Measurements from ENCODE around the gene LOXHD1.

LOXHD1 gene

GRCh38 chr18:46436621-46437020 lies 220.4 kb downstream of the LOXHD1 start:
- no peak overlapping the region for H3K4me2 ChIP-seq (ENCODE audit: low read length)
- H4K8ac ChIP-seq (ENCODE audit: low read depth, low read length) = no peak overlapping the region
- H3K9ac ChIP-seq (ENCODE audit: low read length) = no peak overlapping the region
- H3K79me1 ChIP-seq (ENCODE audit: low read length) = no peaks in the 10 kb centered on the region
- no CpG with 5 or more reads among the region's 2 CpGs for WGBS (ENCODE audit: extremely low coverage, insufficient coverage, insufficient read length)
- H3K27me3 ChIP-seq (ENCODE audit: insufficient read depth, low read length) = no peaks in the 10 kb centered on the region
- DNase-seq = no peak
- H2BK120ac ChIP-seq (ENCODE audit: insufficient read depth, low read length, poor library complexity) = no peak overlapping the region
- no peak overlapping the region for H3K4me3 ChIP-seq (ENCODE audit: low read depth, low read length)
- no peak overlapping the region for H2AK5ac ChIP-seq (ENCODE audit: low read length)
- H3K79me2 ChIP-seq (ENCODE audit: control insufficient read depth, insufficient read depth, low read length, poor library complexity) = no peaks in the 10 kb centered on the region
- peaks cover under 1 to 13% of the 10 kb centered on the region in 2 experiments for H3K4me1 ChIP-seq (ENCODE audit: control insufficient read depth in 1 of 2, insufficient read depth in 2 of 2, low read length in 2 of 2)
- H2BK12ac ChIP-seq (ENCODE audit: low read length) = no peak overlapping the region
- no peaks in the 10 kb centered on the region for H3K36me3 ChIP-seq (ENCODE audit: control insufficient read depth in 1 of 2, insufficient read depth in 2 of 2, low read length in 2 of 2)
- no peak overlapping the region for H3K27ac ChIP-seq (ENCODE audit: low read depth, low read length)
- H3K4ac ChIP-seq (ENCODE audit: low read depth, low read length) = no peak overlapping the region
- no peak overlapping the region for H3K14ac ChIP-seq (ENCODE audit: low read length)
- H2AFZ ChIP-seq (ENCODE audit: insufficient read depth, low read length, poor library complexity) = no peak overlapping the region
- no peak overlapping the region for H3K18ac ChIP-seq (ENCODE audit: low read length)
- no peak overlapping the region for H4K12ac ChIP-seq (ENCODE audit: low read depth, low read length)
- peaks cover 3% of the 10 kb centered on the region for H3K9me3 ChIP-seq (ENCODE audit: insufficient read depth, low read depth, low read length)
- no peak overlapping the region for H4K91ac ChIP-seq (ENCODE audit: low read depth, low read length)
- no peak overlapping the region for H2BK5ac ChIP-seq (ENCODE audit: low read depth, low read length, poor library complexity)
- no peak overlapping the region for H3K23ac ChIP-seq (ENCODE audit: low read length)

- Histone ChIP-seq H3K4me3 (ENCODE audit: low read depth, low read length) (no peak overlapping the region), H2AFZ (ENCODE audit: insufficient read depth, low read length, poor library complexity) (no peak overlapping the region), H2AK5ac (ENCODE audit: low read length) (no peak overlapping the region), H3K79me1 (ENCODE audit: low read length) (no peaks in the 10 kb centered on the region), H3K27me3 (ENCODE audit: insufficient read depth, low read length) (no peaks in the 10 kb centered on the region), H4K12ac (ENCODE audit: low read depth, low read length) (no peak overlapping the region), H2BK12ac (ENCODE audit: low read length) (no peak overlapping the region), H4K91ac (ENCODE audit: low read depth, low read length) (no peak overlapping the region), H2BK120ac (ENCODE audit: insufficient read depth, low read length, poor library complexity) (no peak overlapping the region), H3K27ac (ENCODE audit: low read depth, low read length) (no peak overlapping the region), H3K18ac (ENCODE audit: low read length) (no peak overlapping the region), H3K9me3 (ENCODE audit: insufficient read depth, low read depth, low read length) (peaks cover 3% of the 10 kb centered on the region), H3K79me2 (ENCODE audit: control insufficient read depth, insufficient read depth, low read length, poor library complexity) (no peaks in the 10 kb centered on the region), H3K14ac (ENCODE audit: low read length) (no peak overlapping the region), H3K36me3 (ENCODE audit: control insufficient read depth in 1 of 2, insufficient read depth in 2 of 2, low read length in 2 of 2) (no peaks in the 10 kb centered on the region), H3K23ac (ENCODE audit: low read length) (no peak overlapping the region), H3K9ac (ENCODE audit: low read length) (no peak overlapping the region), H3K4me2 (ENCODE audit: low read length) (no peak overlapping the region), H4K8ac (ENCODE audit: low read depth, low read length) (no peak overlapping the region), H3K4me1 (ENCODE audit: control insufficient read depth in 1 of 2, insufficient read depth in 2 of 2, low read length in 2 of 2) (peaks cover 5 to 16% of the 10 kb centered on the region in 2 experiments), H2BK5ac (ENCODE audit: low read depth, low read length, poor library complexity) (no peak overlapping the region), H3K4ac (ENCODE audit: low read depth, low read length) (no peak overlapping the region)
- no CpG with 5 or more reads among the region's 9 CpGs for whole genome bisulfite sequencing (ENCODE audit: extremely low coverage, insufficient coverage, insufficient read length)
- DNase-seq = no peak
These were observed 222.0 kb downstream of the LOXHD1 start for GRCh38 chr18:46435031-46435430.

GRCh38 chr18:46434629-46435028 lies 222.4 kb downstream of the LOXHD1 start:
- WGBS (ENCODE audit: extremely low coverage, insufficient coverage, insufficient read length) = no CpG with 5 or more reads among the region's 3 CpGs
- H3K4me2 ChIP-seq (ENCODE audit: low read length) = no peak overlapping the region
- no peak overlapping the region for H3K4me3 ChIP-seq (ENCODE audit: low read depth, low read length)

GRCh38 chr18:46433121-46433826 lies 223.7 kb downstream of the LOXHD1 start:
- Histone ChIP-seq H4K8ac (ENCODE audit: low read depth, low read length) (no peak overlapping the region), H3K79me1 (ENCODE audit: low read length) (no peaks in the 10 kb centered on the region), H4K91ac (ENCODE audit: low read depth, low read length) (no peak overlapping the region), H3K27me3 (ENCODE audit: insufficient read depth, low read length) (no peaks in the 10 kb centered on the region), H3K4ac (ENCODE audit: low read depth, low read length) (no peak overlapping the region), H3K27ac (ENCODE audit: low read depth, low read length) (no peak overlapping the region), H4K12ac (ENCODE audit: low read depth, low read length) (no peak overlapping the region), H3K4me3 (ENCODE audit: low read depth, low read length) (no peak overlapping the region), H3K23ac (ENCODE audit: low read length) (no peak overlapping the region), H3K9me3 (ENCODE audit: insufficient read depth, low read depth, low read length) (no peaks in the 10 kb centered on the region), H3K36me3 (ENCODE audit: control insufficient read depth in 1 of 2, insufficient read depth in 2 of 2, low read length in 2 of 2) (no peaks in the 10 kb centered on the region), H3K79me2 (ENCODE audit: control insufficient read depth, insufficient read depth, low read length, poor library complexity) (no peaks in the 10 kb centered on the region), H2AK5ac (ENCODE audit: low read length) (no peak overlapping the region), H3K18ac (ENCODE audit: low read length) (no peak overlapping the region), H2AFZ (ENCODE audit: insufficient read depth, low read length, poor library complexity) (no peak overlapping the region), H2BK120ac (ENCODE audit: insufficient read depth, low read length, poor library complexity) (no peak overlapping the region), H3K4me2 (ENCODE audit: low read length) (no peak overlapping the region), H2BK5ac (ENCODE audit: low read depth, low read length, poor library complexity) (no peak overlapping the region), H3K14ac (ENCODE audit: low read length) (no peak overlapping the region), H2BK12ac (ENCODE audit: low read length) (no peak overlapping the region), H3K4me1 (ENCODE audit: control insufficient read depth in 1 of 2, insufficient read depth in 2 of 2, low read length in 2 of 2) (peaks cover 5 to 16% of the 10 kb centered on the region in 2 experiments), H3K9ac (ENCODE audit: low read length) (no peak overlapping the region)
- WGBS (ENCODE audit: extremely low coverage, insufficient coverage, insufficient read length) = no CpG with 5 or more reads among the region's 35 CpGs
- no peak for DNase-seq

More at GRCh38 chr18:46434629-46435028, 222.4 kb downstream of the LOXHD1 start:
- Histone ChIP-seq H3K79me2 (ENCODE audit: control insufficient read depth, insufficient read depth, low read length, poor library complexity) (no peaks in the 10 kb centered on the region), H3K4me1 (ENCODE audit: control insufficient read depth in 1 of 2, insufficient read depth in 2 of 2, low read length in 2 of 2) (peaks cover 5 to 16% of the 10 kb centered on the region in 2 experiments), H3K9ac (ENCODE audit: low read length) (no peak overlapping the region), H3K4ac (ENCODE audit: low read depth, low read length) (no peak overlapping the region), H3K18ac (ENCODE audit: low read length) (no peak overlapping the region), H2BK12ac (ENCODE audit: low read length) (no peak overlapping the region), H2AK5ac (ENCODE audit: low read length) (no peak overlapping the region), H4K12ac (ENCODE audit: low read depth, low read length) (no peak overlapping the region), H2BK5ac (ENCODE audit: low read depth, low read length, poor library complexity) (no peak overlapping the region), H3K27me3 (ENCODE audit: insufficient read depth, low read length) (no peaks in the 10 kb centered on the region), H4K91ac (ENCODE audit: low read depth, low read length) (no peak overlapping the region), H4K8ac (ENCODE audit: low read depth, low read length) (no peak overlapping the region), H3K79me1 (ENCODE audit: low read length) (no peaks in the 10 kb centered on the region), H2AFZ (ENCODE audit: insufficient read depth, low read length, poor library complexity) (no peak overlapping the region), H2BK120ac (ENCODE audit: insufficient read depth, low read length, poor library complexity) (no peak overlapping the region), H3K36me3 (ENCODE audit: control insufficient read depth in 1 of 2, insufficient read depth in 2 of 2, low read length in 2 of 2) (no peaks in the 10 kb centered on the region), H3K23ac (ENCODE audit: low read length) (no peak overlapping the region), H3K9me3 (ENCODE audit: insufficient read depth, low read depth, low read length) (peaks cover 3% of the 10 kb centered on the region), H3K27ac (ENCODE audit: low read depth, low read length) (no peak overlapping the region), H3K14ac (ENCODE audit: low read length) (no peak overlapping the region)
- DNase-seq = no peak

Data from trophoblast cell (in vitro differentiated cells and primary cell).